ENCODE results near the gene INAVA. TPM values are rescaled to one million over a fixed set of nuclear protein-coding genes. Genes with fewer than 3 reads are reported as not detected.

Gene INAVA
- total RNA-seq, 1 donor from 2014 or later = 42.2 TPM

- H3K4me3 ChIP-seq = no peak overlapping the region
- H3K36me3 ChIP-seq = no peaks in the 10 kb centered on the region
- DNase-seq (ENCODE audit: extremely low spot score in 2 of 2) = peak in 1 of 2 donors; percentile 72
- peak in 1 of 2 donors; percentile 45 for TF ChIP-seq POLR2AphosphoS5 (IDR thresholded peaks at IDR 0.05; ENCODE audit: insufficient read depth in 1 of 2, low read depth in 1 of 2)
- TF ChIP-seq CTCF (IDR thresholded peaks at IDR 0.05) = no peak
- no peak for TF ChIP-seq POLR2A (IDR thresholded peaks at IDR 0.05)
- H3K27me3 ChIP-seq = no peaks in the 10 kb centered on the region
- H3K4me1 ChIP-seq = peaks cover 18% of the 10 kb centered on the region
- intact Hi-C loops (cut with DNase I) = no loop called here
- no peaks in the 10 kb centered on the region for H3K9me3 ChIP-seq
- no peak overlapping the region for H3K27ac ChIP-seq
Observed at GRCh38 chr1:200912737-200913407, 18.2 kb downstream of the INAVA start.

GRCh38 chr1:200916152-200916551, 21.5 kb downstream of the INAVA start:
- Histone ChIP-seq H3K27me3 (no peaks in the 10 kb centered on the region), H3K9me3 (no peaks in the 10 kb centered on the region), H3K36me3 (no peaks in the 10 kb centered on the region), H3K4me3 (no peak overlapping the region), H3K27ac (no peak overlapping the region), H3K4me1 (peaks cover 8% of the 10 kb centered on the region)
- TF ChIP-seq POLR2AphosphoS5 (IDR thresholded peaks at IDR 0.05; ENCODE audit: insufficient read depth in 1 of 2, low read depth in 1 of 2) = no peak
- TF ChIP-seq POLR2A (IDR thresholded peaks at IDR 0.05) = no peak
- TF ChIP-seq CTCF (IDR thresholded peaks at IDR 0.05) = no peak
- DNase-seq (ENCODE audit: extremely low spot score in 2 of 2) = no peak
- intact Hi-C loops (cut with DNase I) = no loop called here

GRCh38 chr1:200916681-200917080, 22.0 kb downstream of the INAVA start:
- peaks cover 8% of the 10 kb centered on the region for H3K4me1 ChIP-seq
- no peak for DNase-seq (ENCODE audit: extremely low spot score in 2 of 2)
- no peaks in the 10 kb centered on the region for H3K9me3 ChIP-seq
- no peak overlapping the region for H3K27ac ChIP-seq
- H3K4me3 ChIP-seq = no peak overlapping the region
- no peak for TF ChIP-seq CTCF (IDR thresholded peaks at IDR 0.05)
- no peak for TF ChIP-seq POLR2AphosphoS5 (IDR thresholded peaks at IDR 0.05; ENCODE audit: insufficient read depth in 1 of 2, low read depth in 1 of 2)
- no peak for TF ChIP-seq POLR2A (IDR thresholded peaks at IDR 0.05)
- no peaks in the 10 kb centered on the region for H3K27me3 ChIP-seq
- intact Hi-C loops (cut with DNase I) = no loop called here
- no peaks in the 10 kb centered on the region for H3K36me3 ChIP-seq

GRCh38 chr1:200917291-200917817, 22.7 kb downstream of the INAVA start:
- TF ChIP-seq POLR2A (IDR thresholded peaks at IDR 0.05) (no peak), POLR2AphosphoS5 (IDR thresholded peaks at IDR 0.05; ENCODE audit: insufficient read depth in 1 of 2, low read depth in 1 of 2) (no peak), CTCF (IDR thresholded peaks at IDR 0.05) (no peak)
- no peak for DNase-seq (ENCODE audit: extremely low spot score in 2 of 2)
- Histone ChIP-seq H3K9me3 (no peaks in the 10 kb centered on the region), H3K4me3 (no peak overlapping the region), H3K27ac (no peak overlapping the region), H3K27me3 (no peaks in the 10 kb centered on the region), H3K36me3 (no peaks in the 10 kb centered on the region), H3K4me1 (peaks cover 8% of the 10 kb centered on the region)
- intact Hi-C loops (cut with DNase I) = no loop called here

GRCh38 chr1:200918006-200918405, 23.3 kb downstream of the INAVA start:
- Histone ChIP-seq H3K36me3 (no peaks in the 10 kb centered on the region), H3K4me3 (no peak overlapping the region), H3K27me3 (no peaks in the 10 kb centered on the region), H3K9me3 (no peaks in the 10 kb centered on the region), H3K4me1 (peaks cover 5% of the 10 kb centered on the region), H3K27ac (no peak overlapping the region)
- TF ChIP-seq POLR2AphosphoS5 (IDR thresholded peaks at IDR 0.05; ENCODE audit: insufficient read depth in 1 of 2, low read depth in 1 of 2) (no peak), CTCF (IDR thresholded peaks at IDR 0.05) (no peak), POLR2A (IDR thresholded peaks at IDR 0.05) (no peak)
- intact Hi-C loops (cut with DNase I) = no loop called here
- DNase-seq (ENCODE audit: extremely low spot score in 2 of 2) = no peak
